Hepatocyte (in vitro differentiated cells): ENCODE measurements around the gene MEF2D. TPM values are rescaled to one million over a fixed set of nuclear protein-coding genes. Genes with fewer than 3 reads are reported as not detected.
A peak's percentile ranks its signal among the peaks of the same experiment; 100 is the strongest.

ENCODE experiments used
- DNase-seq: peaks from one replicate; pipeline ENCODE4 v3.0.0-alpha.2; 2016; ENCODE audit warnings: low spot score
- H2AFZ ChIP-seq: fragments of 200-600 bp; sonication (generic); 2 replicates; pipeline ENCODE4 v1.6.0; 2016; ENCODE audit warnings: antibody characterized with exemption, mild to moderate bottlenecking
- H3K27ac ChIP-seq: fragments of 200-600 bp; sonication (generic); 2 replicates; pipeline ENCODE4 v1.5.1; 2016; ENCODE audit warnings: mild to moderate bottlenecking
- H3K27me3 ChIP-seq: fragments of 200-600 bp; sonication (generic); 2 replicates; pipeline ENCODE4 v1.6.1; 2016
- H3K36me3 ChIP-seq: fragments of 200-600 bp; sonication (generic); replicated peaks from 2 replicates; pipeline ENCODE4 v1.5.1; 2016; ENCODE audit warnings: low read depth; ENCODE audit not compliant: insufficient read depth
- H3K4me1 ChIP-seq: fragments of 200-600 bp; sonication (generic); 2 replicates; pipeline ENCODE4 v1.5.1; 2016; ENCODE audit warnings: mild to moderate bottlenecking, moderate library complexity; ENCODE audit not compliant: insufficient read depth
- H3K4me2 ChIP-seq: fragments of 200-600 bp; sonication (generic); 2 replicates; pipeline ENCODE4 v1.6.0; 2016
- H3K4me3 ChIP-seq: fragments of 200-600 bp; sonication (generic); 2 replicates; pipeline ENCODE4 v1.5.1; 2016; ENCODE audit warnings: mild to moderate bottlenecking
- H3K79me2 ChIP-seq: fragments of 200-600 bp; sonication (generic); 2 replicates; pipeline ENCODE4 v1.6.0; 2017; ENCODE audit warnings: mild to moderate bottlenecking
- H3K9me2 ChIP-seq: fragments of 200-600 bp; sonication (generic); replicated peaks from 2 replicates; pipeline ENCODE4 v1.6.0; 2017; ENCODE audit warnings: mild to moderate bottlenecking; ENCODE audit not compliant: insufficient read depth
- H3K9me3 ChIP-seq: fragments of 200-600 bp; sonication (generic); 2 replicates; pipeline ENCODE4 v1.5.1; 2016; ENCODE audit warnings: low read depth, mild to moderate bottlenecking
- H4K20me1 ChIP-seq: fragments of 200-600 bp; sonication (generic); 2 replicates; pipeline ENCODE4 v1.6.0; 2016; ENCODE audit warnings: mild to moderate bottlenecking; ENCODE audit not compliant: insufficient read depth, poor library complexity, severe bottlenecking
- EZH2 ChIP-seq: fragments of 200-600 bp; sonication (generic); IDR thresholded peaks from 2 replicates; pipeline ENCODE4 v1.6.1; 2016; ENCODE audit warnings: antibody characterized with exemption, mild to moderate bottlenecking, borderline replicate concordance
- EZH2phosphoT487 ChIP-seq: fragments of 200-600 bp; sonication (generic); IDR thresholded peaks from one replicate; pipeline ENCODE4 v1.6.1; 2018; ENCODE audit warnings: antibody characterized with exemption, mild to moderate bottlenecking, low read depth, moderate library complexity; ENCODE audit not compliant: unreplicated experiment, severe bottlenecking
- WGBS: methylation state at CpG from one replicate; pipeline ENCODE4 v1.1.6; 2016; ENCODE audit warnings: low lambda C conversion rate; ENCODE audit errors: missing lambda C conversion rate; 5-methylcytosine and 5-hydroxymethylcytosine counted together
- polyA plus RNA-seq: library from polyadenylated mRNA; unstranded; fragments of >200 nt; fragmentation: Nextera tagmentation; extraction: Ambion mirVana; gene quantifications from 2 replicates; pipeline ENCODE4 v1.2.1, GENCODE V29; 2016
- total RNA-seq: library from RNA; depleted of rRNA; stranded (reverse); fragments of >200 nt; gene quantifications from 2 replicates; pipeline ENCODE4 v1.2.3, GENCODE V29; 2014
- TF ChIP-seq, protein P1 (sequence below): fragments of 200-600 bp; sonication (generic); IDR thresholded peaks from 2 replicates; pipeline ENCODE4 v1.5.1; 2016; ENCODE audit warnings: antibody characterized with exemption, mild to moderate bottlenecking; ENCODE audit not compliant: poor library complexity

The MEF2D gene
- total and polyA plus RNA-seq, 2 experiments from 2014 or later, result 20.1 to 25.1 TPM

DNA sequence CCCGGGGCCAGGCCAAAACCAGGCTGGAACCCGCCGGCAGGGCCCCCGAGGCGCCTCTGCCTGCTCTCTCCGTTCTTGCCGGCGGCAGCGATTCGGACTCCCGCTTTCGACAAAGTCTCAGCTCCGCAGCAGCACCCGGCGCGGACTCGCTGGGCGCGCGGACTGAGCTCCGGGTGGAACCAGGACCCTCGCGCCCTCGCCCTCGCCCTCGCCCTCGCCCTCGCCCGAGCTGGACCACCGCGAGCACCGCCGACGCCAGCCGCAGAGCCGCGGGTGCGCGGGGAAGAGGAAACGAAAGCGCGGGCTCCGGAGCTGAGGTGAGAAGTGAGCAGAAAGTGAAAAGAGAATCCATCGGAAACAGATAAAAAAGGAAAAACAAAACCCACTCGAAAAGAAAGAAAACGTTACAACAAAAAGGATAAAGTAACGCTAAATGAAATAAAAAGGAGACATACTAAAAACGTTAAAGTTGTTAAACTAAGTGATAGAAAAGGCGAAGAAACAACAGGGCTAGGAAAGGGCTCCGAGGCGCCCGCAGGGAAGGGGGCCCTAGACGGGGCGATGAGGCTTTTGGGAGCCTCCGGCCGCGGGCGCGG, 64.9 kb downstream of the MEF2D start:
- TF ChIP-seq, protein P1, sequence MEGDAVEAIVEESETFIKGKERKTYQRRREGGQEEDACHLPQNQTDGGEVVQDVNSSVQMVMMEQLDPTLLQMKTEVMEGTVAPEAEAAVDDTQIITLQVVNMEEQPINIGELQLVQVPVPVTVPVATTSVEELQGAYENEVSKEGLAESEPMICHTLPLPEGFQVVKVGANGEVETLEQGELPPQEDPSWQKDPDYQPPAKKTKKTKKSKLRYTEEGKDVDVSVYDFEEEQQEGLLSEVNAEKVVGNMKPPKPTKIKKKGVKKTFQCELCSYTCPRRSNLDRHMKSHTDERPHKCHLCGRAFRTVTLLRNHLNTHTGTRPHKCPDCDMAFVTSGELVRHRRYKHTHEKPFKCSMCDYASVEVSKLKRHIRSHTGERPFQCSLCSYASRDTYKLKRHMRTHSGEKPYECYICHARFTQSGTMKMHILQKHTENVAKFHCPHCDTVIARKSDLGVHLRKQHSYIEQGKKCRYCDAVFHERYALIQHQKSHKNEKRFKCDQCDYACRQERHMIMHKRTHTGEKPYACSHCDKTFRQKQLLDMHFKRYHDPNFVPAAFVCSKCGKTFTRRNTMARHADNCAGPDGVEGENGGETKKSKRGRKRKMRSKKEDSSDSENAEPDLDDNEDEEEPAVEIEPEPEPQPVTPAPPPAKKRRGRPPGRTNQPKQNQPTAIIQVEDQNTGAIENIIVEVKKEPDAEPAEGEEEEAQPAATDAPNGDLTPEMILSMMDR, result no peak
- TF ChIP-seq EZH2, result peak; percentile 91
- peak; percentile 96 for TF ChIP-seq EZH2phosphoT487
- H3K36me3 ChIP-seq, result no peaks in the 10 kb centered on the region
- peak overlapping the region; percentile 76 for H2AFZ ChIP-seq
- H3K9me2 ChIP-seq, result no peaks in the 10 kb centered on the region
- peaks cover 98% of the 10 kb centered on the region for H3K27me3 ChIP-seq
- no peak overlapping the region for H3K27ac ChIP-seq
- no peaks in the 10 kb centered on the region for H4K20me1 ChIP-seq
- whole genome bisulfite sequencing, result 3% methylated on average over 35 of the region's 59 CpGs
- peak overlapping the region; percentile 83 for H3K4me2 ChIP-seq
- H3K4me3 ChIP-seq, result peak overlapping the region; percentile 7
- no peaks in the 10 kb centered on the region for H3K9me3 ChIP-seq
- DNase-seq, result no peak
- no peaks in the 10 kb centered on the region for H3K79me2 ChIP-seq
- H3K4me1 ChIP-seq, result peaks cover 15% of the 10 kb centered on the region

DNA sequence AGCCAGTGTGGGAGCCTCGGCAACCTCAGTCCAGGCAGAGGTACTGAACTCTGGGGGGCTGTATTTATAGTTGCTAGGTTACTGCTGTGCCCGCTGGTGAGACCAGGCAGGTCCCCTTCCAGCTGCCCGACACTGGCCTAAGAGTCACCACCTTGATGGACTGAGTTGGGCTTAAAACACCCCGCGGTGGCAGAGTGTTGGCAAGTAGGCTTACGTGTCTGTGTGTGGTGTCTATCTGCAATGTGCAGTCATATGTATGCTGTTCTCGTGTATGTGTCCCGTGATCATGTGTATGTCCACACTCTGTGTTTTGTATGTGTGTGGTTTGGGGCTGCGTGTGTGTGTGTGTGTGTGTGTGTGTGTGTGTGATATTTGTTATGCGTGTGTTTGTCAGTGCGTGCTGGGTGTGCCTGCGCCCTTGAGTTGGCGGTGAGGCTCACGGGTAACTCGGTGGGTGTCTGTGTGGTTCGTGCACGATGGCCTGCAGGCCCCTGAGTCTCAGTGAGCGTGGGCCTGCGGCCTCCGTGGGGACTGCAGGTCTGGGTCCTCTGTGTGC, 65.5 kb downstream of the MEF2D start:
- H3K4me1 ChIP-seq, result peaks cover 15% of the 10 kb centered on the region
- H3K9me2 ChIP-seq, result no peaks in the 10 kb centered on the region
- H3K36me3 ChIP-seq, result no peaks in the 10 kb centered on the region
- peak overlapping the region; percentile 76 for H2AFZ ChIP-seq
- peaks cover 98% of the 10 kb centered on the region for H3K27me3 ChIP-seq
- no peak overlapping the region for H3K27ac ChIP-seq
- TF ChIP-seq EZH2phosphoT487, result peak; percentile 79
- TF ChIP-seq, protein P1, result no peak
- H3K4me2 ChIP-seq, result peak overlapping the region; percentile 83
- H3K4me3 ChIP-seq, result no peak overlapping the region
- no peaks in the 10 kb centered on the region for H3K9me3 ChIP-seq
- H4K20me1 ChIP-seq, result no peaks in the 10 kb centered on the region
- WGBS, result 17% methylated on average over 20 of the region's 20 CpGs
- no peak for DNase-seq
- H3K79me2 ChIP-seq, result no peaks in the 10 kb centered on the region

DNA sequence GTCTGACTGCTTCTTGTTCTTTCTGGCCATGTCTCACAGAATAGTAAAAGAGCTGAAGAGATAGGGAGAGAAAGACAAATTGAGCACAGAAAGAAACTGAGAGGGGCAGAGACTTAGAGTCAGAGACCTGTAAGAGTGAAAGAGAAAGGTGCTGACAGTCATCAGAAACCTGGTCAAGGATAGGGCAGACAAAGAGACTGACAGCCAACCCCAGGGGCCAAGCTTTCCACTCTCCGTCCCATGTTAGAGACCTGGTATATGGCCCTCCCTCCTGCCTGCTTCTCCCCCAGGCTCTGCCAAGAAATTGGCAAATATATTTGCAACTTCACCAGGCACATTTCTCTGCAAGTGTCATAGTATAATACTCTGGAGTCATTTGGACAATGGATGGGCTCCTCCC, 67.0 kb downstream of the MEF2D start:
- no peaks in the 10 kb centered on the region for H3K9me2 ChIP-seq
- H3K79me2 ChIP-seq, result no peaks in the 10 kb centered on the region
- peaks cover 98% of the 10 kb centered on the region for H3K27me3 ChIP-seq
- H4K20me1 ChIP-seq, result no peaks in the 10 kb centered on the region
- H3K27ac ChIP-seq, result no peak overlapping the region
- DNase-seq, result no peak
- no peak overlapping the region for H2AFZ ChIP-seq
- no peaks in the 10 kb centered on the region for H3K36me3 ChIP-seq
- TF ChIP-seq, protein P1, result no peak
- TF ChIP-seq EZH2 (no peak), EZH2phosphoT487 (no peak)
- no peak overlapping the region for H3K4me3 ChIP-seq
- WGBS, result 27% methylated on average over 1 of the region's 1 CpG
- no peak overlapping the region for H3K4me2 ChIP-seq
- peaks cover 15% of the 10 kb centered on the region for H3K4me1 ChIP-seq
- H3K9me3 ChIP-seq, result no peaks in the 10 kb centered on the region

DNA sequence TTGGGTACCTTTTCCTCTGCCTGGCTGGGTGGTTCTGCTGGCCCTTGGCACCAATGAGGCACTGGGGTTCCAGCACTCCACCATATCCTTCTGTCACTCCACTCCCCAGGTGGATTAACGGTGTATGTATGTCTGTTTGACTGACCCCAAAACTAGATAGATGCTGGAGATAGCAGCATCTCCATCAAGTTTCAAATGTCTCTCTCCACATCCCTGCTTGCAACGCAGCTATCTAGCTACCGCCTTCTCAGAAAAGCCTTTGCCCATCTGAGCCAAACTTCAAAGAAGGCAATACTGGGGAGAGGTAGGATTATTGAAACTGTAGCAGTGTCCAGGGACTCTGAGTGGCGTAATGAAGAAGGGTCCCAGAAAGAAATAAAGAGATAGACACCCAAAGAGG, 67.5 kb downstream of the MEF2D start:
- DNase-seq, result no peak
- H3K27ac ChIP-seq, result no peak overlapping the region
- no peaks in the 10 kb centered on the region for H3K9me3 ChIP-seq
- H3K79me2 ChIP-seq, result no peaks in the 10 kb centered on the region
- peaks cover 15% of the 10 kb centered on the region for H3K4me1 ChIP-seq
- no peaks in the 10 kb centered on the region for H4K20me1 ChIP-seq
- H3K27me3 ChIP-seq, result peaks cover 98% of the 10 kb centered on the region
- WGBS, result 30% methylated on average over 4 of the region's 4 CpGs
- H3K4me2 ChIP-seq, result no peak overlapping the region
- no peak overlapping the region for H3K4me3 ChIP-seq
- no peak overlapping the region for H2AFZ ChIP-seq
- no peaks in the 10 kb centered on the region for H3K36me3 ChIP-seq
- no peaks in the 10 kb centered on the region for H3K9me2 ChIP-seq
- no peak for TF ChIP-seq EZH2phosphoT487
- no peak for TF ChIP-seq EZH2
- TF ChIP-seq, protein P1, result no peak
